Measurements from ENCODE around the gene CCDC106. TPM values are rescaled to one million over a fixed set of nuclear protein-coding genes. Genes with fewer than 3 reads are reported as not detected.

CCDC106 gene
- total RNA-seq (2021; ENCODE audit: unreplicated experiment) (47.8 TPM), Bru-seq, nascent RNA (percentile 49 among the genes with signal in this experiment), BruChase-seq, experiment 1, labeled RNA remaining after a 2-hour chase (percentile 50 among the genes with signal in this experiment), BruChase-seq, experiment 2, labeled RNA remaining after a 6-hour chase (percentile 65 among the genes with signal in this experiment)
- 101 TPM for polyA plus RNA-seq (2012; ENCODE audit: insufficient read length)
- long read RNA-seq, transcript CCDC106-202 (5 exons, 2,162 nt) = major isoform, 12 of 43 reads
- long read RNA-seq, transcript CCDC106-201 (6 exons, 1,546 nt) = minor isoform, 9 of 43 reads
- long read RNA-seq, partial matches to known transcripts = 14 of 43 reads
- long read RNA-seq, other reads (novel, unspliced or antisense) = 4 of 43 reads

GRCh38 chr19:55647732-55648584 lies at the start of gene CCDC106:
Gene CCDC106, plus strand, starts transcription at chr19:55648212. Its CDS starts 835 bp downstream, at chr19:55649047.
- ChIA-PET CTCF (interaction anchor here (0.5 to 1.4 kb wide), 2 partner anchors 15 to 230 kb away, joined by 6 to 9 read pairs; no protein-coding TSS in a partner anchor), POLR2A (interaction anchor here (0.6 kb wide), 1 partner anchor 133 kb away, joined by 3 read pairs; no protein-coding TSS in a partner anchor)
- Histone ChIP-seq H3K4me3 (ENCODE audit: low read depth in 2 of 2, low read length in 2 of 2) (peak within 1 kb of the TSS; percentile 70 to 78), H3K4me1 (ENCODE audit: control insufficient read depth, insufficient read depth, low read length) (peaks cover 39% of the 10 kb centered on the region), H3K27me3 (ENCODE audit: control insufficient read depth, insufficient read depth, low read length) (no peaks in the 10 kb centered on the region), H3K27ac (ENCODE audit: low read length) (peak within 1 kb of the TSS; percentile 94), H3K36me3 (ENCODE audit: control insufficient read depth, insufficient read depth, low read length) (peaks cover 16% of the 10 kb centered on the region), H3K9me3 (ENCODE audit: control insufficient read depth, insufficient read depth, low read depth, low read length) (no peaks in the 10 kb centered on the region)
- intact Hi-C loops (cut with micrococcal nuclease; ENCODE audit: unreplicated experiment) = no loop called here
- no TSS peak for BruUV-seq (replicated peaks)
- TF ChIP-seq TCF7L2 (IDR thresholded peaks at IDR 0.05; ENCODE audit: low read depth, low read length) = no peak
- 0 out of 4 replicates have a peak, but pooled peaks of 1 of the 2 experiments have one; percentile 10 for TF ChIP-seq REST (IDR thresholded peaks at IDR 0.05; ENCODE audit: insufficient read depth in 1 of 2, low read depth in 2 of 2, low read length in 1 of 2)
- TF ChIP-seq SIN3A (IDR thresholded peaks at IDR 0.05; ENCODE audit: borderline replicate concordance, insufficient read depth, low read depth, low read length) = peak; percentile 6; the same call in 1 of the 2 replicates
- in situ Hi-C loops (cut with HindIII; ENCODE audit: low pct_unique_long_range_greater_than_20kb, low sequenced_read_pairs) = no loop called here
- peak; percentile 61 for ATAC-seq
- no peak for DNase-seq (ENCODE audit: low read depth, low spot score)

DNA sequence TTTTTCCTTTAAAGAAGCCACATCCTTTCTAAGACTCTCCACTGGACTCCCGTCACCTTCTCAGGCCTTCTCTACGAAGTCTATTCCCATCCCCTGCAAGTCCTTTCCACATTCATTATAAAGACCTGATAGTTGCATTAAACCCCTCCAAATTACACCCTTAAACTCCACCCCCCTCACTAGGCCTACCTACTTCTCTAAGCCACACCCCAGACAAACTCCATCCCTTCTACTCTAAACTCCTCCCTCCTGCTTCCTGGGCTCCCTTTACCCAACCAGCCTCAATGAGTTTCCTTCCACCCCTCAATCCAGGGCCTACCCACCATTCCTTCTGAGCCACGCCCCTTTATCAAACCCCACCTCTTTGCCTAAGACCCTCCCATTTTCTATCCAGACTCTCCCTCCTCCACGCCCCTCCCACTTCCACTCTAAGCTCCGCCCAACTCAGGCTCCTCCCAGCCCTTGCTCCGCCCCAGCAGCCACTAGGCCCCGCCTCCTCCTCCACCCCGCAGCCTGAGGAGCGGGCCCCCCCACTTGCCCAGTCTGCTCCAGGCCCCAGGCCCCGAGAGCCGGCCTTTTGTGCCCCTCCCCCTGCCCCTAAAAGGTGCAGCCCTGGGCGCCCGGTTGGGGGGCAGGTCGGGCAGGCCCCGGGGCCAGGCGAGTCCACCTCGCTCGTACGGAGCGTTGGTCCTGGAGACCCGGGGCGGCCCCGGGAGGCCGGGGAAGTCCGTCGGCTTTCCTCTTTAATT lies 49.1 kb upstream of the CCDC106 start:
- ATAC-seq = peak; percentile 80
- ChIA-PET POLR2A (interaction anchor here (0.5 to 1.6 kb wide), 6 partner anchors 9 to 191 kb away, joined by 3 to 12 read pairs (median 6); partner anchors contain the start of gene ZNF579), CTCF (interaction anchor here (0.6 to 0.8 kb wide), 2 partner anchors 21 to 31 kb away, joined by 5 to 7 read pairs; no protein-coding TSS in a partner anchor)
- Histone ChIP-seq H3K4me1 (ENCODE audit: control insufficient read depth, insufficient read depth, low read length) (peaks cover 10% of the 10 kb centered on the region), H3K9me3 (ENCODE audit: control insufficient read depth, insufficient read depth, low read depth, low read length) (no peaks in the 10 kb centered on the region), H3K4me3 (ENCODE audit: low read depth in 2 of 2, low read length in 2 of 2) (peak overlapping the region; percentile 79 to 85), H3K27ac (ENCODE audit: low read length) (peak overlapping the region; percentile 100), H3K27me3 (ENCODE audit: control insufficient read depth, insufficient read depth, low read length) (no peaks in the 10 kb centered on the region), H3K36me3 (ENCODE audit: control insufficient read depth, insufficient read depth, low read length) (no peaks in the 10 kb centered on the region; the same call in 1 of the 2 replicates)
- no peak for TF ChIP-seq CTCF (IDR thresholded peaks at IDR 0.05)
- TF ChIP-seq SIN3A (IDR thresholded peaks at IDR 0.05; ENCODE audit: borderline replicate concordance, insufficient read depth, low read depth, low read length) = peak; percentile 63; the same call in 1 of the 2 replicates
- TF ChIP-seq REST (IDR thresholded peaks at IDR 0.05; ENCODE audit: insufficient read depth in 1 of 2, low read depth in 2 of 2, low read length in 1 of 2) = no peak
- 0 out of 2 replicates have a peak, but pooled peaks have one; percentile 58 for TF ChIP-seq TCF7L2 (IDR thresholded peaks at IDR 0.05; ENCODE audit: low read depth, low read length)
- peak; percentile 62; the same call in 1 of the 2 replicates for TF ChIP-seq POLR2AphosphoS5 (IDR thresholded peaks at IDR 0.05; ENCODE audit: low read depth, low read length)
- peak; percentile 83 for DNase-seq (ENCODE audit: low read depth, low spot score)
- in situ Hi-C loops (cut with HindIII; ENCODE audit: low pct_unique_long_range_greater_than_20kb, low sequenced_read_pairs) = no loop called here
- no TSS peak for BruUV-seq (replicated peaks)
- intact Hi-C loops (cut with micrococcal nuclease; ENCODE audit: unreplicated experiment) = no loop called here
